ENCODE data around the gene MAB21L2.

- TF ChIP-seq, protein P1, sequence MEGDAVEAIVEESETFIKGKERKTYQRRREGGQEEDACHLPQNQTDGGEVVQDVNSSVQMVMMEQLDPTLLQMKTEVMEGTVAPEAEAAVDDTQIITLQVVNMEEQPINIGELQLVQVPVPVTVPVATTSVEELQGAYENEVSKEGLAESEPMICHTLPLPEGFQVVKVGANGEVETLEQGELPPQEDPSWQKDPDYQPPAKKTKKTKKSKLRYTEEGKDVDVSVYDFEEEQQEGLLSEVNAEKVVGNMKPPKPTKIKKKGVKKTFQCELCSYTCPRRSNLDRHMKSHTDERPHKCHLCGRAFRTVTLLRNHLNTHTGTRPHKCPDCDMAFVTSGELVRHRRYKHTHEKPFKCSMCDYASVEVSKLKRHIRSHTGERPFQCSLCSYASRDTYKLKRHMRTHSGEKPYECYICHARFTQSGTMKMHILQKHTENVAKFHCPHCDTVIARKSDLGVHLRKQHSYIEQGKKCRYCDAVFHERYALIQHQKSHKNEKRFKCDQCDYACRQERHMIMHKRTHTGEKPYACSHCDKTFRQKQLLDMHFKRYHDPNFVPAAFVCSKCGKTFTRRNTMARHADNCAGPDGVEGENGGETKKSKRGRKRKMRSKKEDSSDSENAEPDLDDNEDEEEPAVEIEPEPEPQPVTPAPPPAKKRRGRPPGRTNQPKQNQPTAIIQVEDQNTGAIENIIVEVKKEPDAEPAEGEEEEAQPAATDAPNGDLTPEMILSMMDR (IDR thresholded peaks at IDR 0.05; ENCODE audit: insufficient read depth, low read length, poor library complexity, severe bottlenecking) = no peak
- no peak for TF ChIP-seq EZH2phosphoT487 (conservative IDR thresholded peaks at IDR 0.05; ENCODE audit: low read length)
Measured at GRCh38 chr4:150628073-150628472, 46.1 kb downstream of the MAB21L2 start.
